Stimulated activated naive CD4-positive, alpha-beta T cell treated with Interleukin-2 at 50 U/mL for 16 hours (primary cell): ENCODE measurements around the gene IKBKE.

Experiments used
- DNase-seq: peaks from one replicate; lab custom pipeline; 2025; lab: John Stamatoyannopoulos, UW

The IKBKE gene

DNA sequence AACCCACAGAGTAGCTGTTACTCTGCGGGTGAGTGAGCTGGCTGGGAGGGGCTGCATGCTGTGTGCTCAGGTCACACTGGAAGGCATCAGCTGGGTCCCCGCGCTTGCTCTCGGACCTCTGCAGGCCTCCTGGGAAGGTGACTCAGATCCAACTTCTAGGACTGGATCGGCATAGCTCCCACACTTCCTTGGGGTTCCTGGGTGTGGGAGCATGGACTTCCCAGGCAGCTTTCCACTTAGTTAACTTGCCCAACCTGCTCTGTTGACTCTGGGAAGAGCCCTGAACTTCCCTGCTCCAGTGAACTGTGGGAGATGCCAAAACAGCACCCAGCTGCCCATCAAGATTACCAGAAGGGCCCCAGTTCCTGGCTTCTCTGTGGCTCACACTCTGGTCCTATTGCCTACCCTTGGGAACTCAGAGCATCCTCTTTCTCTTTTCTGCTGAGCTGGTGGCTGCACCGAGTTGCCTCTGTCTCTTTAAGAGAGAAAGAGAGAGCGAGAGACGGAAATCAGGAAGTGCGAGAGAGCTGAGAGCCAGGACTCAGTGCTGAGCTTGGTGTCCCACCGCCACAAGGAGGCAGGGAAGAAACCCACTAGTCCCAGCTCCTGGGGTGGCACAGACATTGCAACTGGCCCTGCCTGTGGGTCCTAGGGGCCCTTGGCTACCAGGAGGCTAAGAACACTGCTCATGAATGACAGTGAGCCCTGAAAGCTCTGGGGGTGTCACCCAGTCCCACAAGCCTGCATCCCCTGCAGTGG is at the start of gene IKBKE:
IKBKE (plus strand) TSS at position 544 of the 759 bp plus-strand sequence. CDS start 2,752 bp downstream, outside the sequence.
- DNase-seq: peak; percentile 20

GRCh38 chr1:206421616-206422340 is 48.5 kb upstream of the IKBKE start:
- no peak for DNase-seq

- DNase-seq: no peak
Measured at GRCh38 chr1:206422525-206422924, 47.8 kb upstream of the IKBKE start.

- DNase-seq: no peak
Measured at GRCh38 chr1:206427291-206427690, 43.0 kb upstream of the IKBKE start.

DNA sequence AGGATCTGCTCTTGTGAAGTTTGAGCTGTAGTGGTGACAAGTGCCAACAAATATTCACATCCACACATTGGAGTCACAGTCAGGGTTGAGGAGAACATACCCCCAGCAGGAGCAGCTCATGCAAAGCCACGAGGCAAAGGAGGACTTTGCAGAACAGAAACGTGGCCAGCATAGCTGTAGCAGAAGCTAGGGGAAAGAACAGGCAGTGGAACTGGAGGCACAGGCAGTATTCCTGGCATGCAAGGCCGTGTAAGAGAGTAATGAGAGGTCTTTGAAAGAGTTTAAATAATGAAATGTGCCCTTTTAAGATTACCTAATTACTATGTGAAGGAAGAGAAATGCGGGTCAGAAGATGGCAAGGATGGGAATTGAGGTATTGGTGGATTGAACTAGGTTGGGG is 40.9 kb upstream of the IKBKE start:
- no peak for DNase-seq

DNA sequence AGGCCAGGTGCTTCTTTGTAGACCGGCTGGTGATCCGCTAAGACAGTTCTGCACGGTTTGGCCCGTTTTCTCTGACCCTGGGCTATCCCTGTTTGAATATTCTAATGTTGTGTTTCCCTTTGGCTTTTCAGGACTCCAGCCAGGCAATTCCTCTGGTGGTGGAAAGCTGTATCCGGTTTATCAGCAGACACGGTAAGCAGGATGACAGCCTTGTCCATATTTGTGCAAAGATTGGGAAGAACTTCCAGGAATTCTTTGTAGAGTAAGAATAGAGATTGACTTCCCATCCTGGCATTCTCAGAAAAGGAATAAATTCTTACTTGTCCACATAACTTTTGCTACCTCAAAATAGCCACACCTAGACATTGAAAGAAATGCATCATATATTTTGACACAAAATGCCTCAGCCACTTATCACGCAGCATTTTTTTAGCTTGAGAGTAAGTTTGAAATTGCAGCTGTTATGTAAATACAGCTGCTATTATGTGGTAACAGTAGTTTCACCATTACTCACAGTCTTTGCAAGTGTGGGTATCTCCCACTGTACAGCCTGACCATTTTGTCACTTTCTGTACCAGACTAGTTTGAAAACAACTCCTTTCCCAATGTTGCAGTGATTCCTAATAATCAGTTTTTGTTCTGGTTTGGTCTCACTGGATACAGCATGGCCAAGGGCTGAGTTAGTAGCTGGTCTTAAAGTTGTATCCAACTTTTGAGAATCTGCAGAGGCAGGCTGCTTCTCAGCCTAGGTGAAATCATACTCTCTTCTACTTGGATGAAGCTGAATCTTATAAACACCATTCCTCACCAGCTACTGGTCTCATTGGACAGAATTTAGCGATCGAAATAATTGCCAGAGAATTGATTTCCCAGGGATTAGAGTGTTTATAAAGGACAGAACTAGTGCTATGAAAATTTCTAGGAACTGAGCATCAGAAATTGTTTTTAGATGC is 40.0 kb upstream of the IKBKE start:
- DNase-seq: no peak

DNA sequence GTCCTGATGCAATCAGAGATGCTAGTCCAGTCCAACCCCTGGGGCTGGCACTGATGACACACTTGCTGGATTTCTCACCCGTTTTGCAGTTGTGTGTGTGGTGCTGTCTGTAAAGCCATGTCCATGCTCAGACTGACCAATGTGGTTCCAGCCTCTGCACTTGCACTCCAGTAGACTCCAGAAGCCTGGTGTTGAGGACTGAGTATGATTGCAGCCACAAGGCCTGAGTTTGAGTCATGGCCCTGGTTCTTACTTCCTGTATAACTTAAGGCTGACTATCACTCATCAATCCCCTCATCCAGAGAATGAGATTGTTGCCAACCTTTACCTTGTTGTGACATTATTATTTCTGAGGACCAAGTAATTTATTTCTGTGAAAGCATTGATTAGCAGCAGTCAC is 34.8 kb upstream of the IKBKE start:
- DNase-seq: no peak

DNA sequence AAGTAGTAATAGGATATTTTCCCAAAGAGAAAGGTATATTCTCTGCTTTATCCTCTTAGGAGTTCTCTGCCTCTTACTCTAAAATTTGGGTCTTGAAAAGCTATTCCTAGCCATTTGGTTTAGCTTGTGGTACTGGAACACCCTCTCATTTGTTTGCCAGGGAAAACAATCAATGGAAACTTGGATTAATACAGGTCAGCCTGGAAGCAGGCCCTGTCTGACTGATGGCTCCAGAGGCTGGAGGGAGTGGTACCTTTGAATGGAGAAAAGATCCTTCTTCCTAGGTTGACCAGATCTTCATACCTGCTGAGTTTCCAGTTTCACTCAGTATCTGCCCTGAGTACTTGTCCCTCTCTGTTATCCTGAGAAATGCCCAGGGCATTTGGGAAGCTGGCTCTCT is 31.7 kb upstream of the IKBKE start:
- no peak for DNase-seq

GRCh38 chr1:206439205-206439604 is 31.1 kb upstream of the IKBKE start:
- DNase-seq: no peak

DNA sequence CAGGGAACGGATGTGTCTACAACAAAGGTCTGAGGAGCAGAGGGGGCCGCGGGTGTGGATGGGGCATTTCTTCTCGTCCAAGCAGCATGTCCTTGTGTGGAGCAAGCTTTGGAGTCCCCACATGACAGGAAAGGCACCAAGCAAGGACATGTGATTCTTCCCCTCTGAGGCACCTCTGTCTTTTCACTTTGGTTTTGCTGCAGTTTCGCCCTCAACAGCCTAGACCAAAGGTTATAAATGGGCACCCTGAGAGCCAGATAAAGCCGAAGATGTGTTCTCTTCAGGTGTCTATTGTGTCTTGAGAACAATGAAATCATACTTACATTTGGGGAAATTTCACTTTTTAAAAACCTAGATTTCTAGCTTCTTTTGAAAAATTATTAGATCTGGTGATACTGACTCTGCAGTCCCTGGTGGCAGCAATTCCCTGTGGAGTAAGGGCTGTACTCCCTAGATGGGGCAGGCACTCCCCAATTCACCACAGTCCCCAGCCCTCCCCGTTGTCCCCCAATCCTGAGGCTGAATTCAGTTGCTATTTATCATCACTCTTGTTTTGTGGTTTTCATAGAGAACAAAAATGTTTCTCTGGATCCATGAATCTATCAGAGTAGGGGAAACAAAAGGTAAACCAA is 28.8 kb upstream of the IKBKE start:
- DNase-seq: no peak

GRCh38 chr1:206442101-206442500 is 28.2 kb upstream of the IKBKE start:
- DNase-seq: no peak

- no peak for DNase-seq
Measured at GRCh38 chr1:206445116-206445515, 25.2 kb upstream of the IKBKE start.

- no peak for DNase-seq
Measured at GRCh38 chr1:206445911-206446356, 24.3 kb upstream of the IKBKE start.

DNA sequence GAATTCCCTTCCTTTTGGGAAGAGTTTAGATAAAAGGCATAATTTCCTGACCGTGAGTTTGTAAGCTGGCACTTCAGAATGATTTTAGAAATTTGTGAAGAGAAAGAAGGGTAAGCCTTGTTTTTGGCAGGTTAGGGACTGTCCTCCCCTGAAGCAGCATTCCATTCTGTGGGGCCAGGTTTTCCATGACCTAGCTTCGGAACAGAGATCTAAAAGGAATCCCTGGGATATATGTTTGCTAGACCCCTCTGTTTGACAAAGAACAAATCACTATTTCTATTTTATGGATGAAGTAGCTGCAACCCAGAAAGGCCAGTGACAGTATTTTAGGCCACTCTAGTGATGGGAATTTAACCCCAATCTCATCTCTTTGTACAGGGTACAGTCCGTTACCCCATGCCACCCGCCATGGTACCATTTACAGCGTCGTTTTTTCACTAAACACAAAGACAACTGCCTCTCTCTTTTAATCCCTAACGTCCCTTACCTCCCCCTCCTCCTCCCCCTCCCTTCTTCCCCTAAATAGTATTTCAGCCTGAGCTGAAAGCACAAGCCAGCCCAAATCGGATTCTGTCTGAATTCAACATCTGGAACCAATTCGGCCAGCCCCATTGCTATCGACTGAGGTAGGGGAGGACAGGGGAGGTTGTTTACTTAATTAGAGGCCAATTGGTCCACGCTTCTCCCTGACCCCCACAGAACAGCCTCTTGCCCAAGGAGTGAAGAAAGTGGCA is 23.4 kb upstream of the IKBKE start:
- DNase-seq: no peak

GRCh38 chr1:206447422-206447765 is 22.9 kb upstream of the IKBKE start:
- no peak for DNase-seq

DNA sequence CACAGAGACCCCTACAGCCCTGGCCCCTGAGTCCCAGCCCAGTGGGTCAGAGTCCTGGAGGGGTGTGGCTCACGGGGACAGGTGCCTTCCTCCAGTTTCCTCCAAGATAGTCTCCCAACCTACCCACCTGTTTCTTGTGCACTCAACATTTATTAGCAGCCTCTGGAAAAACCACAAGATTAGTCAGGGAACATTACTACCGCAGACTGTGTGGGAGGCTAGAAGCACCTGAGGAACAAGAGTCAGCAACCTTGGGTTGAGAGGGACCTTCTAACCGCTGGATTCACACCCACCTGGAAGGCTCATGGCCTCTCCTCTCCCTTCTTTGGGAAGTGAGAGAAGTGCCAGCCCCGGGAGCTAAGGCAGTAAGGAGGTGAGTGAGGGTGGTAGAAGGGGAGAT is 22.5 kb upstream of the IKBKE start:
- no peak for DNase-seq

DNA sequence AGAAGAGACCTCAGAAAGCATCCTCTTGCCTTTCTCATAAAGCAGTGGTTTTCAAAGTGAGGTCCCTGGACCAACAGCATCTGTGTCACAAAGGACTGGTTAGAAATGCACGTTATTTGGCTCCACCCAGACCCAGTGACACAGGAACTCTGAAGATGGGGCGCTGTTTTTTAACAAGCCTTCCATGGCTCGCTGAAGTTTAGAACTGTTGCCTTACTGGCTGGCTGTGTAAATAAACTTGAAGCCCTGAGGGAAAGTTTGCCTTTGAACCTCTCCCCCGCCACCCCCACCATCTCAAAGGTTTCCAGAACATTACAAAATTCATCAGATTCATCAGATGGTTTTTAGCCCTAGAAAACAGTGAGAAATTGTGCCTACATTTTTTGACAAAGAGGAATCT is 21.8 kb upstream of the IKBKE start:
- no peak for DNase-seq

- no peak for DNase-seq
Measured at GRCh38 chr1:206449565-206449964, 20.7 kb upstream of the IKBKE start.

GRCh38 chr1:206450281-206450680 is 20.0 kb upstream of the IKBKE start:
- no peak for DNase-seq

GRCh38 chr1:206451134-206451686 is 19.1 kb upstream of the IKBKE start:
- DNase-seq: no peak

DNA sequence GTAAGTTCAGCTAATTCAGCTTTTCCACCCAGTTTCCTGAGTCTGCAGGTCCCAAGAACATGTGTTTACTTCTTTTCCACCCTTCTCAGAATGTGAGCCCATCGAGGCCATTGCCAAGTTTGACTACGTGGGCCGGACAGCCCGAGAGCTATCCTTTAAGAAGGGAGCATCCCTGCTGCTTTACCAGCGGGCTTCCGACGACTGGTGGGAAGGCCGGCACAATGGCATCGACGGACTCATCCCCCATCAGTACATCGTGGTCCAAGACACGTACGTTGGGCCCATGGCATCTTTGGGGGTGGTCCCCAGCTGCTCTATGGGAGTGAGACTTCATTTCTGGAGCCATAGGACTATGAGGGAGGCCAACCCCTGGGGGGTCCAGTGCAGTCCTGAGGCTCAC is 17.2 kb upstream of the IKBKE start:
- DNase-seq: no peak
